ENCODE measurements around the gene STRIP2.
A peak's percentile ranks its signal among the peaks of the same experiment; 100 is the strongest.
"Not testable (repeated sequence)": the region's sequence is repeated elsewhere in the genome, so short reads cannot be mapped to it uniquely, and the experiment has no call there.

The STRIP2 gene

GRCh38 chr7:129494041-129494440, 59.8 kb downstream of the STRIP2 start:
- no peak for DNase-seq (ENCODE audit: low spot score)

GRCh38 chr7:129495987-129496386, 61.8 kb downstream of the STRIP2 start:
- no peak for DNase-seq (ENCODE audit: low spot score)

GRCh38 chr7:129496653-129497052, 62.4 kb downstream of the STRIP2 start:
- DNase-seq (ENCODE audit: low spot score) = no peak

GRCh38 chr7:129497156-129497555, 62.9 kb downstream of the STRIP2 start:
- DNase-seq (ENCODE audit: low spot score) = no peak

- DNase-seq (ENCODE audit: low spot score) = no peak
Measured at GRCh38 chr7:129498021-129498420, 63.8 kb downstream of the STRIP2 start.

GRCh38 chr7:129499999-129500398, 65.8 kb downstream of the STRIP2 start:
- no peak for DNase-seq (ENCODE audit: low spot score)

GRCh38 chr7:129501760-129502707, 67.8 kb downstream of the STRIP2 start, which contains the start of gene SMKR1:
SMKR1 (plus strand) TSS chr7:129502531; CDS start chr7:129502825, 294 bp downstream.
- peak; percentile 51 for DNase-seq (ENCODE audit: low spot score)

- DNase-seq (ENCODE audit: low spot score) = peak; percentile 26
Measured at GRCh38 chr7:129502708-129503685, 68.8 kb downstream of the STRIP2 start.

- no peak for DNase-seq (ENCODE audit: low spot score)
Measured at GRCh38 chr7:129503725-129504124, 69.5 kb downstream of the STRIP2 start.

GRCh38 chr7:129512192-129512591, 78.0 kb downstream of the STRIP2 start:
- no peak for DNase-seq (ENCODE audit: low spot score)

GRCh38 chr7:129513546-129513945, 79.3 kb downstream of the STRIP2 start:
- no peak for DNase-seq (ENCODE audit: low spot score)

- DNase-seq (ENCODE audit: low spot score) = no peak
Measured at GRCh38 chr7:129514683-129515082, 80.5 kb downstream of the STRIP2 start.

- no peak for DNase-seq (ENCODE audit: low spot score)
Measured at GRCh38 chr7:129515381-129515780, 81.1 kb downstream of the STRIP2 start.

- no peak for DNase-seq (ENCODE audit: low spot score)
Measured at GRCh38 chr7:129517931-129518330, 83.7 kb downstream of the STRIP2 start.

GRCh38 chr7:129519464-129519863, 85.2 kb downstream of the STRIP2 start:
- no peak for DNase-seq (ENCODE audit: low spot score)

- DNase-seq (ENCODE audit: low spot score) = no peak
Measured at GRCh38 chr7:129522088-129522970, 88.1 kb downstream of the STRIP2 start.

GRCh38 chr7:129522971-129523340, 88.7 kb downstream of the STRIP2 start:
- no peak for DNase-seq (ENCODE audit: low spot score)

GRCh38 chr7:129523924-129524323, 89.7 kb downstream of the STRIP2 start:
- DNase-seq (ENCODE audit: low spot score) = no peak

GRCh38 chr7:129524405-129524804, 90.2 kb downstream of the STRIP2 start:
- DNase-seq (ENCODE audit: low spot score) = not testable (repeated sequence)

GRCh38 chr7:129525225-129525862, 91.1 kb downstream of the STRIP2 start:
- no peak for DNase-seq (ENCODE audit: low spot score)

- DNase-seq (ENCODE audit: low spot score) = no peak
Measured at GRCh38 chr7:129529643-129530042, 95.4 kb downstream of the STRIP2 start.
